GM21526 (cell line): ENCODE data around the gene MRPL32.
A peak's percentile ranks its signal among the peaks of the same experiment; 100 is the strongest.
"Not testable (repeated sequence)": the region's sequence is repeated elsewhere in the genome, so short reads cannot be mapped to it uniquely, and the experiment has no call there.

ENCODE experiments used
- ATAC-seq: cut with Tn5 transposase; IDR thresholded peaks from one replicate; pipeline ENCODE4 v1.9.1; 2021; ENCODE audit warnings: moderate library complexity; ENCODE audit not compliant: unreplicated experiment, low FRiP score

Gene MRPL32

DNA sequence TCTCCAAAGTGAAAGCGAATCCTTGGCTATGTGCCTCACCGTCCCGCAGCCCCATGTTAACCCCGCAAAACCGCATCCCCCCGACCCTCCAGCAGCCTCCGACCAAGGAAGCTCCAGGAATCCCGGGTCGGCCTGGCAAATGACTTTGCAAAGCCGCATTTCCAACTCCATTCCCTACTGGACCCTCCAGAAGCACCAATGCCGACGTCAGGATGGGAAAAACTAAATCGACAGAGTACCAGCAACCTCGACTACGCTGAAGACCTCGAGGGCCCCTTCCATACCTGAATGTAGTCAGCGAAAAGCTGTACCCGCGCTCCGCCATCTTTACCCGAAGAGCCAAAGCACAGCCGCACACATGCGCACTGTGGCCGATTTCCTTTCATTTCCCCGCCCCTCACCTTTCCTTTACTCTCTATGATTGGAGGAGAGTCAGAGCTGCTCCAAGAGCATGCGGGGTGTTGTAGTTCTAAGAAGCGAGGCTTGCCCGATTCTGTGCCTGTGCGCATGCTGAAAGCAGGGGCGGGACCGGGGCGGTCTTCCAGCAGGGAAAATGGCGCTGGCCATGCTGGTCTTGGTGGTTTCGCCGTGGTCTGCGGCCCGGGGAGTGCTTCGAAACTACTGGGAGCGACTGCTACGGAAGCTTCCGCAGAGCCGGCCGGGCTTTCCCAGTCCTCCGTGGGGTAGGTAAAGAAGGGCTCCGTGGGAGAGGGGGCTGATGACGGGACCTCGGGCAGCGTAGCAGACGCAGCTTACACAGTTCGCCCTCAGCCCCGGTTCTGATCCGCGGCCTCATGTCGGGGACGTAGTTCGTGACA is at the start of gene MRPL32, which contains the start of gene PSMA2:
TSS of gene MRPL32 (plus strand) at position 543 of the 818 bp plus-strand sequence. CDS start at position 554, 11 bp downstream.
TSS of gene PSMA2 (minus strand) at position 341 of the 818 bp plus-strand sequence. CDS start at position 325, 16 bp downstream.
- ATAC-seq, result peak; percentile 99

DNA sequence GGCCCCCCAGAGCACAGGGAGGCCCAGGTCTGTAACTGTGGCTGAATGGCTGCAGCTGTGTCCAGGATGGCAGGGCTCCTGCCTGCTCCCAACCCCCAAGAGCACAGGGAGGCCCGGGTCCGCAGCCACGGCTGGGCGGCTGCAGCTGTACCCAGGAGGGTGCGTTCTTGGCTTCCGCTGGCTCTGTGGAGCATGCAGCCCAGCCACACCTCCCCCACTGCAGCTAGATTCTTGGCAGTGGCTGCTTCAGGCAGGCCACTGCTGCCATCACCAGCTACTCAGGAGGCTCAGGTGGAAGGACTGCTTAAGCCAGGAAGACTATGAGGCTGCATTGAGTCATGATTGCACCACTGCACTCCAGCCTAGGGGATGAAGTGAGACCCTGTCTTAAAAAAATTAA is 48.2 kb upstream of the MRPL32 start:
- no peak for ATAC-seq

DNA sequence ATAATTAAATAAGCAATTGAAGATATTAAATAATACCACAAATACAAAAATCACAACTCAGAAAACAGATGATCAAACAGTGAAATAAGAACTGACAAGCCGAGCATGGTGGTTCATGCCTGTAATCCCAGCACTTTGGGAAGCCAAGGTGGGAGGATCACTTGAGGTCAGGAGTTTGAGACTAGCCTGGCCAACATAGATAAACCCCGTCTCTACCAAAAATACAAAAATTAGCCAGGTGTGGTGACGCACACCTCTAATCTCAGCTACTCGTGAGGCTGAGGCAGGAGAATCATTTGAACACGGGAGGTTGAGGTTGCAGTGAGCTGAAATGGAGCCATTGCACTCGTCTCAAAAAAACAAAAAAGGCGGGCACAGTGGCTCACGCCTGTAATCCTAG is 47.0 kb upstream of the MRPL32 start:
- not testable (repeated sequence) for ATAC-seq

DNA sequence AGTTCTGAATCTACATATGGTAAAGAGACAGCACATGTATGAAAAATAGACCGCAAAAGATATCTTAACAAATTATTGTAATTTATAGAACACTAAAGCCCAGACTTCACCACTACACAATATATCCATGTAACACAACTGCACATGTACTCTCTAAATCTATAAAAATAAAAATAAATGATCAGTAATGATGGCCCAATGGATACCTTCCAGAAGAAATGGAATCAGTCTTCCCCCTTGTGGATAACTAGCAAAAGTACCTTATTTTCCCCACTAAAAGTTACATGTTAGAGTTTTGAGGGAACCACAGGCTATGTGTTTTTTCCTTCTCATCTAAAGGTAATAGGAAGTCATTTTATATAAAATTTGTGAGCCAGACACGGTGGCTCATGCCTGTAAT is 46.0 kb upstream of the MRPL32 start:
- no peak for ATAC-seq

DNA sequence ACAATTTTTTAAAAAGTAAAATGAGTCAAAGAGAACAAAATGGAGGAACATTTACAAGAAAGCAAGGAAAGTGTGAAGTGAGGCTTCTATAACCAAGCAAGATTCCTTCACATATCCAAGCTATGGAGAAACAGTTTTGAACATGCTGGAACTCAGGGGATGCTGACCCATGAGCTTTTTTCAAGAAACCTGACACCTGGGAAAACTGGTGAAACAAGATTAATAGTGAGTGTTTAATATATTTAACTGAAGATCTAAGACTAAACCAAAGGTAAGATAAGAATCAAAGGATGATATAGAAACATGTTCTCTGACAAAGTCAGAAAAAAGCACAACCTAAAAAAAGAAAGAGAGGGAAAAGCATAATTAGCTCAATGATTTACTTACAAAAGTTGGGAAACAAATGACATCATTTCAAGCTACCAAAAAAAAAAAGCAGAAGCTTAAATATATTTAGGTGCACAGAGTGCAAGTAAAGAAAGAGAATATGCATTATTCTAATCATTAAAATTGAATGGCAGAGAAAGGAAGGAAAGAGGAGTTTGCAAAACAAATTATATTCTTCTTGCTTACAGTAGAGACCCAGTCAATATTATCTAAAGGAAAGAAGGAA is 45.2 kb upstream of the MRPL32 start:
- no peak for ATAC-seq

DNA sequence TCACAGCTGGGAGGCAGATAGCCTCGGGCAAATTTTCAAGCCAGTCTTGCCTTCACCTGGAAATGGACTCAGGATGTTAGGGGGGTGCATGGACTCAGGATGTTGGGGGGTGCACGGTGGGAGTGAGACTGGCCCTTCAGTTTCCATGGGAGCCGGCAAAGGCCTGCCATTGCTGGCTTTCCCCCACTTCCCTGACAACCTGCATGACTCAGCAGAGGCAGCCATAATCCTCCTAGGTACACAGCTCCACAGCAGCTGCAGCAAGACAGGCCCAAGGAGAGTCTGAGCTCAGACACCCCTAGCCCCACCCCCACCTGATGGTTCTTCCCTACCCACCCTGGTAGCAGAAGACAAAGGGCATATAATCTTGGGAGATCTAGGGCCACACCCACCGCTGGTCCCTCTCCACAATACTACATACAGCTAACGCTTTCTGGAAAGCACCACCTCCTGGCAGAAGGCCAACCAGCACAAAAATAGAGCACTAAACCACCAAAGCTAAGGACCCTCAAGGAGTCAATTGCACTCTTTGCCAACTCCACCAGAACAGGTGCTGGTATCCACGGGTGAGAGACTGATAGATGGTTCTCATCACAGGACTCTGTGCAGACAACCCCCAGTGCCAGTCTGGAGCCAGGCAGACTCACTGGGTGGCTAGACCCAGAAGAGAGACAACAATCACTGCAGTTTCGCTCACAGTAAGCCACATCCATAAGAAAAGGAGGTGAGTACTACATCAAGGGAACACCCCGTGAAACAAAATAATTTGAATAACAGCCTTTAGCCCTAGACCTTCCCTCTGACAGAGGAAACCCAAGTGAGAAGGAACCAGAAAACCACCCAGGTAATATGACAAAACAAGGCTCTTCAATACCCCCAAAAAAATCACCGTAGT is 38.6 kb upstream of the MRPL32 start:
- no peak for ATAC-seq

DNA sequence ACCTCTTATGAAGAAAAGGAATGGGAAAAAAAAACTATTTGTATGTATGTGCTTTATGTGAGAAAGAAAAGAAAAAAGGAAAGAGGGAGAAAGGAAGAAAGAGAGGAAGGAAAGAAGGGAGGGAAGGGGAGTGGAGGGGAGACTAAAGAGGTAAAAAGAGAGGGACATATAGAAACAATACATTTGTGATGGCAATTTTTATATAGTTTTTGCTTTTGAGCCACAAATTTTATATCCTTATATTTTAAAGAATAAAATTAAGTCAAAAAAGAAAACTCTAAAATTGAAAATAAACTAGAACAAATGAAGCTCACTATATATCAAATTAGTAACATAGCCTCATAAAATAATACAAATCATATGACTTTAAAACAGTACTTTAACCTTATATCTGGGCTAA is 31.3 kb upstream of the MRPL32 start:
- no peak for ATAC-seq

DNA sequence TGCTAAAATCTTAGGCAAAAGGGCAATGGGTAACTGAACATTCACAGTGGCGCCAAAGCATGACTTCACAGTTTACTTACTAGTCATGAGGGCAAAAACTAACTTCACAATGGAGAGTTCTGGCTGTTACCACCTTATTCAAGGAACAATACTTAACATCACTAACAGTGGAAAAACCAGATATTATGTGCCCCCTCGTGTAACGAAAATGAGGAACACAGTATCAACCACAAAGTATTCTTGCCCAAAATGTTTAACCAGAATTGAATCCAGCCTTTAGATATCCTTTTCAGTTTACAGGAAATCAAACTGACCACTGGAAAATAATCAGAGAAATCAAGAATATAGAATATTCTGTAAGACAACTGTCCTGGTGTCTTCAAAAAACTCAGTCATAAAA is 29.8 kb upstream of the MRPL32 start:
- ATAC-seq, result no peak

DNA sequence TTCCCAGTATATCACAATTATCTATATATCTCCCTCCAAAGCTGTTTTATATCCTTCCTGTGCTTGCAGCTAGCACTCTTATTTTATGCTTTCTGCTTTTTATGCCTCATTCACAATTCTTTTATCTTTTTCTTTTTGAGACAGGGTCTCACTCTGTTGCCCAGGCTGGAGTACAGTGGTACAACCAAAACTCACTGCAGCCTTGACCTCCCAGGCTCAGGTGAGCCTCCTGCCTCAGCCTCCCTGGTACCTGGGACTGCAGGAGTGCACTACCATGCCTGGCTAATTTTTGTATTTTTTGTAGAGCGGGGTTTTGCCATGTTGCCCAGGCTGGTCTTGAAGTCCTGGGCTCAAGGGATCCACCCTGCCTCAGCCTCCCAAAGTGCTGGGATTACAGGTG is 26.0 kb upstream of the MRPL32 start:
- ATAC-seq, result no peak

DNA sequence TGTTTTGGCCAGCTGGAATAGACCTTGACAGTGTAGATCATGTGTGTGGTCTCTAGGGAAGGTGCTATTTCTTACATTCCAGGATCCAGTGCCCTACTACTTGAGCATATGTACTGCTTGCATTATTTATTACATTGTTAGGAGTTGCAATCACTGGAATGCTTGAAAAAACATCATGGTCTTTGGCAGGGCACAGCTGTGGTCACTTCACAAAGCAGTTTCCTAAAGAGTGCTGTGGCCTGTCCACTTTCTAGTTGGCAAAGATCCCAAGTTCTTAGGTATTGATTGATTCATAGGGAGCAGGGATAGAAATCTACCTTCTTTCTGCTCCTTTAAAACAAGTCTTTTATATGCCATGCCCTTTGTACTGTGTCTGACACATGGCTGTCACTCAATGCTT is 24.9 kb upstream of the MRPL32 start:
- no peak for ATAC-seq

DNA sequence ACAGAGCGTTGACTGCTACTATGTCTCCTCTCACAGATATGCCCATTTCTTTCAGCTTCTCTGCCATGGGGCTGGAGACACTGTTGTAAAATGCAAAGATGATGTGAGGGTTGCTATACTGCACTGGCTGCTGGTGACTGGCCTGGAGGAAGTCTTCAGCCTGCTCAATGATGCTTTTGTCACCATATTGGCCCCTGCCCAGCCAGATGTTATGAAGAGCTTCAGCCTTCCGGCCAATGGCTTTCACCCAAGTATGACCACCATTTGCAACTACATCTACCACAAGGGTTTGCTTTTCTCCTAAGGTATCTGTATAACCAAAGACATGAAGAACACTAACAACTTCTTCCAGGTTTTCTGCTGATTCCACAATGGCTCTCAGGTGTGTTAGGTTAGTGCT is 21.9 kb upstream of the MRPL32 start:
- ATAC-seq, result no peak

DNA sequence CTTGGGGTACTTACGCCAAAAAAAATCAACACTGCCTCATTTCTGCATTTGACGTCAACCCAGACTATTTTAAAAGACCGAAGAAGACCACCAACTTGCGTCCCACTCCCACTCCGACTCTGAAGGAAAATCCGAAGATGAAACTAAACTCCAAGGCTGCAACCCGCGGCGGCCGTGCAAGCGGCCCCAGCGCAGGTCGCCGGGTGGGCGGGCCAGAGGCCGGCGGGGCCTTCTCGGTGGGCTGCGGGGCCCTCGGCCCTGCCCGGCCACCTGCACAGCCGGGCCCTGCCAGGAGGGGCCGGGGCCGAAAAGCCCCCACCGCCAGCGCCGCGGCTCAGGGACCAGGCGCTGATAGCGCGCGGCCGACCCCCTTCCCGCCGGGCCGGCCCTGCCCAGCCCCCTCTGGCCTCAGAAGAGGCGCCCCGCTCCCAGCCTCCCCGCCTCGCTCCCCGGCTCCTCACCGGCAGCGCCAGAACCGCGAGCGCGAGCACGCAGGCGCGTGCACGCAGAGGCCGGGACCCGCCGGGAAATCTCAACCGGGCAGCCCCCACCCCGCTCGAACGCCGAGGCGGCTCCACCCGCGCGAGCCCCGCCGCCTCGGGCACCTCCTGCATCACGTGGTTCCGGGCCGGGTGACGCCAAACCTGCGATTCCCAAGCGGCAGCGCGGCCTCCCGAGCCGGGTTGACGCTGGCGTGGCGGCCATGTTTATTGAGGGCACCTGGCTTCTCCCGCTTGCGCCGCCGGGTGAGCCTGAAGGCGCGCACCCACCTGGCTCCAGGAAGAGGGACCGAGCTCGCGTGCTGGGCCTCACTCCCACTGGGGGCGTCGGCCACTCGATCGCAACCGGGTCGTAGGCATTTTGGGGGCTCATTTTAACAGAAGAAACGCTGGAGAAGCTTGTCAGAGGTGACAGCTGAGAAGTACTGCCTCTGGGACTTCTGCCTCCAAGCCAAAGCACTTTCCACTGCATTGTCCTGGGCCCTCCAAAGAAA is 20.4 kb upstream of the MRPL32 start, which contains the start of gene C7orf25:
TSS of gene C7orf25 (minus strand) at position 617 of the 994 bp plus-strand sequence. CDS start 1,170 bp downstream, outside the sequence.
- ATAC-seq, result peak; percentile 90

DNA sequence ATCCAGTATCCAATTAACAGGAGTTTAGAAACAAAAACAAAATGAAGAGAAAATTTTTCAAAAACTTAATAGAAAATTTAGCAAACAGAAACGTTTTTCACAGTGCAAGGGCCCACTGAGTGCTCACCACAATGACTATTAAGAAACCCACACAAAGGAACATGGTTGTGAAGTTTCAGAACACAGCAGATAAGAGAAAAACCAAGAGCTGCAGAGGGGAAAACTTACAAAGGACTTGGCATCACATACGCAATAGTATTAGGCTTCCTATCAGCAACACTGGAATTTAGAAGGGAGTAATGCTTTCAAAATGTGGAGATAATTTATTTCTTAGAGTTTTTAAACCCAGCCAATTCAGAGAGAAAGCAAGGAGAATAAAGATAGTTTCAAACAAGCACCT is 18.6 kb upstream of the MRPL32 start:
- no peak for ATAC-seq

DNA sequence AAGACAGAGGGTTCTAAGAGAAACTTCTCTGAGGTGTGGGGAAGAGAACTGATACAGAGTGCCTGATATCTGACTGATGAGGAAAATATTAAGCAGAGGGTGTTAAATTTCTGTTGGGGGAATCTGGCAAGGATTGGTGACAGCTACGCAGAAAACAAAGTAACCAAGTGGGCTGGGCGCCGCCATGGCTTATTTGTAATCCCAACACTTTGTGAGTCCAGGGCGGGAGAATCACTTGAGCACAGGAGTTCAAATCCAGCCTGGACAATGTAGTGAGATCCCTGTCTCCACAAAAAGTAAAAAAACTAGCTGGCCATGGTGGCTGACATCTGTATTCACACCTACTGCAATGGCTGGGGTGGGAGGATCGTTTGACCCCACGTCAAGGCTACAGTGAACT is 18.2 kb upstream of the MRPL32 start:
- ATAC-seq, result no peak

DNA sequence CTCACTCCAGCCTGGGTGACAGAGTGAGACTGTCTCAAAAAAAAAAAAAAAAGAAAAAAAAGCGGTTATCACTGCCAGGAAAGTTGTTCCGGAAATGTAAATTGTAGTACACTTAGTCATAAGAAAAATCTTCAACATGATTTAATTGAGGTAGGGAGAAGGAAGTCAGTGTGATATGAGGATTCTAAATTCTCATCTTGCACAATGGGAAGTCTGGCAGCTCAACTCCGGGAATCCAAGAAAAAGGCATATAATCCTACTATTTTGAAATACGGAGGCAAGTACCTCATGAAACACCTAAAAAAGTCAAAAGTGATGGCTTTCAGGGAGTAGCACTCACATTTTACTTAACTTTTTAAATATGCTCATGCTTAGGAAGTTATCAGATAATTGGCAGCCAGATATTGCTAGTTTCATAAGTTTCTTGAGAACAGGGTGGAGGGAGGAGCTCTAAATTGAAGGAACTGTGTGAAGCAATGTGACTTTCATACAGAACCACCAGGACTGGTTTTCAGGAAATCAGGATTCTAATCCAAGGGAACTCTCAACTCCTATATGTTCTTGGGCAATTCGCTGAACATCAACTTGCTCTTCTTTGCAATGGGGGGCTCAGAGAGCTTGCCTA is 17.6 kb upstream of the MRPL32 start:
- no peak for ATAC-seq

DNA sequence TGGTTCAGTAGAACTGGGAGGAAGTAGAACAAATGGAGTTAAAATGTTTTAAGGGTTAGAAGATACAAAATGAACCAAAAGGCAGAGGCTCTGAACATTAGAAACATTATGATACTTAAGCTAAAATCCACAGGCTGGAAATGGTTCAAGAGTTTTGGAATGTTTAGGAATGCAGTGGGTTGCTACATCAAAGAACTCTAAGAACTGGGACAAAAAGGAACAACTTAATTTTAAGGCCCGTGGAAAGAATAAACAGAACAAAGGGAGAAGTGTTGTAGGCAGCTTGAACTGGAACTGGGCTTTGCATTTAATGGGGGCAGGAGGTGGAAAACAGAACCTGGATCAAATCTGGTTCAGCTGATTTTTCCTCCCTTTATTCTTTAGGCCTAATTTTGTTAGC is 16.8 kb upstream of the MRPL32 start:
- no peak for ATAC-seq

DNA sequence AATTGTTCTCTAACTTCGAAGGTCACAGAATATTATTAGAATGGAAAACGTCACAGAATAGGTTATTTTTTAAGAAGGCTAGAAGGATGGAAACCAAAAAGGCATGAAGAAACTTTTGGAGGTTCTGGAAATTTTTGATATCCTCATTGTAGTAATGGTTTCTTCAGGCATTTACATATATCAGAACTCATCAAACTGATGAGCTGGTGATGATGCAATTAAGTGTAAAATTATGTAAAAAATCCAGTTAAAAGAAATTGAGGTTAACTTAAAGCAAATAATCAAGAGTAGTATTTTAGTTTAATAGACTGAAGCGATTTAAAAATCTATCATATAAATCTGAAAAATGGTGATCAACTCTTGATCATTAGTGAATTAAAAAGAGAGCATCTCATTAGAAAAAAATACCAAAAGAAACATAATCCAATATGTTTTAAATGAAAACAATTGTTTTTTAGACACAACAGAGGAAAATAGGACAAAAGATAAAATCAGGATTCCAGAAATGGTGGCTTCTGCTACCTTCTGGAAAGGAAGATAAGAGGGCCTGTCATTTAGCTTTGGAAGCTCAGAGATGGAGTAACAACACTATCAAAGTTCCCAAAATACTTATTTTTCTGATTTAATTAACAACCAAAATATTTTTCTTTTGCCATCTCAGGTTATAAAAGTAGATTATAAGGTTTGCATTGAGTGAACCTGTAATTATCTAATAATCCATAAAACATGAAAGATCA is 10.0 kb upstream of the MRPL32 start:
- no peak for ATAC-seq

DNA sequence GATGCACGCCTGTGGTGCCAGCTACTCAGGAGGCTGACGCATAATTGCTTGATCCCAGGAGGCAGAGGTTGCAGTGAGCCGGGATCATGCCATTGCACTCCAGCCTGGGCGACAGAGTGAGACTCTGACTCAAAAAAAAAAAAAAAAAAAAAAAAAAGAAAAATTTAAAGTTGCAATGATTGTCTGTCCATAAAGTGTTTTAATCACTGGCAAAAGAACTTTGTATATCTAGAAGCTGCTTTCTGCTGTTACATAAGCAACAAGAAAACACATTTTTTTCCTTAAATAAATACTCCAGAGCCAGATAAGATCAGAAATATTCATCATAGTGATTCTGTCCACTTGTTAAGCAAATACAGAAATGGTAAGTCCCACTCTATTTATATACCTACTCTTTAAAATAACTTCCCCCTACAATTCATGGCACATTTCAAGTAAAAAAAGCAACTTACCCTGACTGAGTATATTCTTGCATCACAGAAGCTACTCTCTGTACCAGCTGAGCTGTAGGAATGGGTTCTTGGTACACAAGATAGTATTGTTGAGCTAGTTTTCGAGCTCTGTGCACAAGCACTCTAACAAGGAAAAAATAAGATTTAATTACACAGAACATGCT is 7.8 kb upstream of the MRPL32 start:
- no peak for ATAC-seq
